HFFc6 (cell line): ENCODE results near the gene JCAD. TPM values are rescaled to one million over a fixed set of nuclear protein-coding genes. Genes with fewer than 3 reads are reported as not detected.

ENCODE experiments used
- DNase-seq: peaks from one replicate; pipeline ENCODE4 v3.0.0-alpha.2; 2018
- H3K27ac Mint-ChIP-seq: 2 replicates; pipeline ENCODE4 v1.8.0; 2020; ENCODE audit warnings: mild to moderate bottlenecking, mixed read lengths
- H3K27me3 Mint-ChIP-seq: 2 replicates; pipeline ENCODE4 v1.8.0; 2021; ENCODE audit warnings: mild to moderate bottlenecking, moderate library complexity, mixed read lengths; ENCODE audit not compliant: insufficient read depth
- H3K36me3 Mint-ChIP-seq: 2 replicates; pipeline ENCODE4 v1.8.0; 2021; ENCODE audit warnings: low read depth, mixed read lengths
- H3K4me1 Mint-ChIP-seq: 2 replicates; pipeline ENCODE4 v1.8.0; 2020; ENCODE audit warnings: low read depth, mixed read lengths
- H3K4me3 Mint-ChIP-seq: 2 replicates; pipeline ENCODE4 v1.8.0; 2020; ENCODE audit warnings: mild to moderate bottlenecking, moderate library complexity, mixed read lengths
- H3K9me3 Mint-ChIP-seq: 2 replicates; pipeline ENCODE4 v1.8.0; 2020; ENCODE audit warnings: mild to moderate bottlenecking, mixed read lengths
- total RNA-seq, 6 experiments: library from RNA; stranded (reverse); fragmentation: NEBNext Ultra II Directional; extraction: Animal tissue kit (Norgen Biotek cat#: 25700); gene quantifications; 2 replicates in 1 of 6; 3 replicates in 5 of 6; pipeline ENCODE4 v1.2.3, GENCODE V29; 2021
- TF ChIP-seq, protein P1 (sequence below): fragments of 200-600 bp; sonication (generic); IDR thresholded peaks from 2 replicates; pipeline ENCODE4 v1.5.0; 2021; ENCODE audit warnings: antibody characterized with exemption, mild to moderate bottlenecking

JCAD gene
- total RNA-seq, 6 experiments from 2014 or later = 27.7 to 54.4 (median 46.6) TPM

DNA sequence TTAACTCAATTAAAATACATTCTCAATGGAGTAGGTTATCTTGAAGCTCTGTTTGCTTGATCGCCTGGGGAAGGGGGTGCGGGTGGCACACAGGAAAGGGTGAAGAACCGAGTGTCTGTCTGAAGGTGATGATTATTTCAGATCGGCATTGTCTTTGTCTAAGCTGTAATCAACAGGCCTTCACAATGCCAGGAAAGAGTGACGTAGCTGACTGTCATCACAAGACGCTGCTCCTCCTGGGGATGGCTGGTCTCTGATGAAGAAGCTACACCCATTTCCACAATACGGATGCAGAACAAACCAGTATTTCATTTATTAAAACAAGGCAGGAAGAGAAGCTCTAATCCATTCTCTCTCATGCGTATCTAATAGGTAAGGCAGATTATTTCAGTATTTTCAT lies 19.4 kb downstream of the JCAD start:
- Mint-ChIP-seq H3K4me1 (peaks cover 7% of the 10 kb centered on the region; the same call in 1 of the 2 replicates), H3K27me3 (peaks cover 17% of the 10 kb centered on the region), H3K36me3 (peaks cover 12% of the 10 kb centered on the region; the same call in 1 of the 2 replicates), H3K9me3 (no peaks in the 10 kb centered on the region), H3K27ac (no peak overlapping the region), H3K4me3 (no peak overlapping the region)
- TF ChIP-seq, protein P1, sequence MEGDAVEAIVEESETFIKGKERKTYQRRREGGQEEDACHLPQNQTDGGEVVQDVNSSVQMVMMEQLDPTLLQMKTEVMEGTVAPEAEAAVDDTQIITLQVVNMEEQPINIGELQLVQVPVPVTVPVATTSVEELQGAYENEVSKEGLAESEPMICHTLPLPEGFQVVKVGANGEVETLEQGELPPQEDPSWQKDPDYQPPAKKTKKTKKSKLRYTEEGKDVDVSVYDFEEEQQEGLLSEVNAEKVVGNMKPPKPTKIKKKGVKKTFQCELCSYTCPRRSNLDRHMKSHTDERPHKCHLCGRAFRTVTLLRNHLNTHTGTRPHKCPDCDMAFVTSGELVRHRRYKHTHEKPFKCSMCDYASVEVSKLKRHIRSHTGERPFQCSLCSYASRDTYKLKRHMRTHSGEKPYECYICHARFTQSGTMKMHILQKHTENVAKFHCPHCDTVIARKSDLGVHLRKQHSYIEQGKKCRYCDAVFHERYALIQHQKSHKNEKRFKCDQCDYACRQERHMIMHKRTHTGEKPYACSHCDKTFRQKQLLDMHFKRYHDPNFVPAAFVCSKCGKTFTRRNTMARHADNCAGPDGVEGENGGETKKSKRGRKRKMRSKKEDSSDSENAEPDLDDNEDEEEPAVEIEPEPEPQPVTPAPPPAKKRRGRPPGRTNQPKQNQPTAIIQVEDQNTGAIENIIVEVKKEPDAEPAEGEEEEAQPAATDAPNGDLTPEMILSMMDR = no peak
- no peak for DNase-seq

DNA sequence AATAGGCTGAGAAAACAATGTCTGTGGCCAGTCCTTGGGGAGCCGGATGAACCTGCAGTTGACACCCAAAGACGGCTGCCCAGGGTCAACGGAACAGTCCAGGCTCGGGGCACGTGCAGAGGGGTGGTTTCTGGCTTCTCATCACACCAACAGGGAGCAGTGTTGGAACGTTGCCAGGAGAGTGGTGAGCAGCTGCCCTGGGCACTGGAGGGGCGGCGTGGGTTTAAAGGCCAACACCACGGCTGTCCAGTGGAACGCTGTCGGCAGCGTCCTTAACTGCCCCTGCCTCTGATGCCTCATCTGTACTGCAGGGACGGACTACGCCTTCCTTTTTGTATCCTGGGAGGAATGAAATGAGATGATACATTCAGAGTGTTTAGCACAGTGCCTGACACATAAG lies 19.8 kb downstream of the JCAD start:
- Mint-ChIP-seq H3K27me3 (peaks cover 13% of the 10 kb centered on the region), H3K9me3 (no peaks in the 10 kb centered on the region), H3K36me3 (peaks cover 12% of the 10 kb centered on the region; the same call in 1 of the 2 replicates), H3K27ac (no peak overlapping the region), H3K4me1 (peaks cover 7% of the 10 kb centered on the region; the same call in 1 of the 2 replicates), H3K4me3 (no peak overlapping the region)
- TF ChIP-seq, protein P1 = no peak
- DNase-seq = no peak

DNA sequence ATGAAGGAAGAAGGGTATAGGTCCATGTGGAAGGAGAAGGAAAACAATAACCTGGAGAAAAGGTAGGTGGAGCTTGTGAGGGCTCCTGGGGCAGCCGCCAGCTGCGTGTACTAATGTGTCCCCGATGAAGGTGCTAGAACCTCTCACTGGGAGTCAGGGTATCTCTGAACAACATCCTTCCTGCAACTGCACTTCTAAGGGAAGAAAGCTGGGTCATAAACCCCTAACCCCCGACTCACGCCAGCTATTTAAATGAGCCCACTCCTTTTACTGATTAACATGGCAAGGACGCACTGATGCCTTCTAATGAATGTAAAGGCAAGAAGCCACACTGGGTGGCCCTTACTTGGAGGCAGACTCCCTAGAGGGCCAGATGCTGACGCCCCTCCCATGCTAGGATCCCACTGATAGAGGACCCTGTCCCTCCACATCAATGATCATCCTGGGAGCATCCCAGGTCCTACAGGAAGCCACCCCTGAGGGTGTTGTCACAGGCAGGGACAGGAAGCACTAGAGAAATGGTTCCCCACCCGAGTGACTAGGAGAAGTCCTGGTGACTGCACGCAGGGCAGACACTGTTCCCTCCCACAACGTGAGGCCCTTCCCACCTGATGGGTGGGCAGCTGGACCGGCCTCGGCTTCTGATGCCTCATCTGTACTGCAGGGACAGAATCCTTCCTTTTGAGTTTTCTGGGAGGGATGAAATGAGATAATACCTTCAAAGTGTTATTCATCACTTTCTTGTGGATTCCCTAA lies 20.4 kb downstream of the JCAD start:
- Mint-ChIP-seq H3K27me3 (peaks cover 10% of the 10 kb centered on the region; the same call in 1 of the 2 replicates), H3K27ac (no peak overlapping the region), H3K36me3 (peaks cover 12% of the 10 kb centered on the region; the same call in 1 of the 2 replicates), H3K4me1 (peaks cover 7% of the 10 kb centered on the region; the same call in 1 of the 2 replicates), H3K4me3 (no peak overlapping the region), H3K9me3 (no peaks in the 10 kb centered on the region)
- TF ChIP-seq, protein P1 = no peak
- DNase-seq = no peak

DNA sequence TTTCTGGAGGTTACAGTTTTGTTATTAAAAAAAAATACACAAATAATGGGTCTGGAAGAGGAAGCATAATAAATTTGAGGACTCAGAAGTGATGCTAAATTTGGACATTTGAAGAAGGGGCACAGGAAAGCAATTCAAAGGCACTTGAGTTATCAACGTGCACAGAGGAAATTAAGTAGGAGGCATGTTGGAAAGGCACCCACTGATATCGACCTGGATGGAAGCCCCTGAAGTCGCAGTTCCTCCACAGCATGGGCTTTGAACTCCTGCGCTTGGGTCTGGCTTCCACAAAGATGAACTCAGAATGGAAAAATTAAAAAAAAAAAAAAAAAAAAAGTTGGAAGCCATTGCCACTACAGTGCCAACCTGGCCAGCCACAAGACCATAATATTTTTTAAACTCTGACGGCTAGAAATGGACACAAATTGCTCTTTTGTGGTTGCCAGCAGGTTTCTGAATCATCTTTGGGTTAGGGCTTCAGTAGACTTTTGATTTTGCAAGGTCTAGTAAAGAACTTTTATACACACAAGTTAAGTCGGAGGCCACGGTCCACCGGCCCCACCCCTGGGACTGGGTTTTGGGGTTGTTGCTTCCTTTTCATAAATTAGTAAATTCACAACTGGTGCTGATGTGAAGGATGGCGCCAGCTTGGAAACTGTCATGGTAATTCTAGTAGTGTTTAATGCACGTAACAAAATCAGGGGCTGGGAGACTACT lies 21.6 kb downstream of the JCAD start:
- TF ChIP-seq, protein P1 = no peak
- Mint-ChIP-seq H3K27me3 (peaks cover 7% of the 10 kb centered on the region; the same call in 1 of the 2 replicates), H3K4me1 (peaks cover 7% of the 10 kb centered on the region; the same call in 1 of the 2 replicates), H3K27ac (no peak overlapping the region), H3K4me3 (no peak overlapping the region), H3K36me3 (peaks cover 12% of the 10 kb centered on the region; the same call in 1 of the 2 replicates), H3K9me3 (no peaks in the 10 kb centered on the region)
- DNase-seq = no peak

DNA sequence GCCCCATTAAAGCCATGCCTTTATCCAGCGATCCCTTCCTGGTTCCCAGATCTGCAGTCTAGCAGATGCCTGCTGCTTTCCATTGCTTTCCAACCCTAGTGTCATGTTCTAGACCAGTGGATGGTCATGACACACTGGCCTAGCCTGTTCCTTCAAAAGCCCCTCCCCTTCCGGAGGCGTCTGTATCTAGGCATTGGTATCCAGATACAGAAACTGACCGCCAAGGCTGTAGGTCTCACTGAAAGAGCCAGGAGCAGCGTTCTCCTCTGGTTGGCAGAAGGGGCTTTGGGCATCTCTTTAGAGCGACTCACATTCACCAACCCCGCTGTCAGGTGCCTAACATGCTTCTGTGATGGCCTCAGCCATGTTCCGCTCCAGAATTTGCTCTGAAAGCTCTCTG lies 22.6 kb downstream of the JCAD start:
- DNase-seq = no peak
- Mint-ChIP-seq H3K9me3 (no peaks in the 10 kb centered on the region), H3K4me3 (no peak overlapping the region), H3K27me3 (peaks cover 4% of the 10 kb centered on the region; the same call in 1 of the 2 replicates), H3K27ac (no peak overlapping the region), H3K36me3 (peaks cover 7% of the 10 kb centered on the region; the same call in 1 of the 2 replicates), H3K4me1 (peaks cover 2% of the 10 kb centered on the region; the same call in 1 of the 2 replicates)
- TF ChIP-seq, protein P1 = no peak
